Kidney (tissue), 14 donors: ENCODE measurements around the gene THAP4. TPM values are rescaled to one million over a fixed set of nuclear protein-coding genes. Genes with fewer than 3 reads are reported as not detected.
"Not testable (repeated sequence)": the region's sequence is repeated elsewhere in the genome, so short reads cannot be mapped to it uniquely, and the experiment has no call there.

ENCODE experiments used
- DNase-seq, 5 donors: peaks; one replicate each; pipeline ENCODE4 v3.0.0-alpha.2; 2013 to 2020
- FAIRE-seq: peaks from 2 replicates; lab custom pipeline; 2012; peaks lifted over from hg19 to GRCh38; lab: Jason Lieb, UNC
- H3K27ac ChIP-seq, 2 donors: one replicate each; pipeline ENCODE4 v1.7.0; 2013; ENCODE audit warnings: low read depth in 2 of 2, low read length in 2 of 2, inconsistent platforms in 1 of 2
- H3K27me3 ChIP-seq: one replicate; pipeline ENCODE4 v1.7.1; 2013; ENCODE audit warnings: low read length, inconsistent platforms; ENCODE audit not compliant: control insufficient read depth, insufficient read depth
- H3K36me3 ChIP-seq, 3 donors: one replicate each; pipeline versions ENCODE4 v1.7.0 to v1.7.1; 2013; ENCODE audit warnings: low read length in 3 of 3, control low read depth in 1 of 3, inconsistent platforms in 1 of 3; ENCODE audit not compliant: insufficient read depth in 3 of 3, control insufficient read depth in 2 of 3
- H3K4me1 ChIP-seq, 3 donors: one replicate each; pipeline versions ENCODE4 v1.7.0 to v1.7.1; 2013; ENCODE audit warnings: low read length in 3 of 3, inconsistent platforms in 1 of 3, low read depth in 1 of 3; ENCODE audit not compliant: control insufficient read depth in 2 of 3, insufficient read depth in 2 of 3
- H3K4me3 ChIP-seq, 3 donors: one replicate each; pipeline versions ENCODE4 v1.7.0 to v1.8.1; 2013; ENCODE audit warnings: low read length in 3 of 3, control low read depth in 1 of 3, inconsistent platforms in 1 of 3
- H3K9ac ChIP-seq, 3 donors: one replicate each; pipeline versions ENCODE4 v1.7.0 to v1.7.1; 2013; ENCODE audit warnings: low read length in 3 of 3, control low read depth in 1 of 3, inconsistent platforms in 1 of 3
- H3K9me3 ChIP-seq, 3 donors: one replicate each; pipeline versions ENCODE4 v1.7.0 to v1.7.1; 2013; ENCODE audit warnings: low read length in 3 of 3, control low read depth in 1 of 3, inconsistent platforms in 1 of 3; ENCODE audit not compliant: control insufficient read depth in 2 of 3, insufficient read depth in 1 of 3
- intact Hi-C: fragments of 100-400 bp; cut with DNase I; formaldehyde crosslinking; loops from one replicate; pipeline ENCODE4 v1.11.1; 2022
- polyA plus RNA-seq: library from polyadenylated mRNA; stranded (reverse); fragments of 350-450 nt; fragmentation: Illumina TruSeq; extraction: RNeasy Lipid Tissue Mini Kit (QIAGEN cat#74804); gene quantifications from one replicate; pipeline ENCODE4 v1.2.3, GENCODE V29; 2014; ENCODE audit warnings: low read depth, low replicate concordance; ENCODE audit not compliant: insufficient read depth
- total RNA-seq: library from RNA; stranded (reverse); fragmentation: NEBNext Ultra II Directional; extraction: Animal tissue kit (Norgen Biotek cat#: 25700); gene quantifications from one replicate; pipeline ENCODE4 v1.2.1, GENCODE V29; 2021
- TF ChIP-seq, protein P1 (sequence below): IDR thresholded peaks from 3 replicates; pipeline ENCODE4 v1.5.1; 2012; ENCODE audit warnings: mild to moderate bottlenecking, moderate library complexity, borderline replicate concordance; ENCODE audit not compliant: insufficient read depth; ENCODE audit errors: extremely low read depth
- donor health status: control.
- donor health status: control.
- donor health status: control.
- donor health status: control.
- donor health status: control.
- donor health status: DM: yes; HTN: yes; CAD: no.
- donor health status: Normal renal cell carcinoma (clear cell type).

The THAP4 gene
- total and polyA plus RNA-seq, 2 donors from 2014 or later = 68.0 to 184 TPM

DNA sequence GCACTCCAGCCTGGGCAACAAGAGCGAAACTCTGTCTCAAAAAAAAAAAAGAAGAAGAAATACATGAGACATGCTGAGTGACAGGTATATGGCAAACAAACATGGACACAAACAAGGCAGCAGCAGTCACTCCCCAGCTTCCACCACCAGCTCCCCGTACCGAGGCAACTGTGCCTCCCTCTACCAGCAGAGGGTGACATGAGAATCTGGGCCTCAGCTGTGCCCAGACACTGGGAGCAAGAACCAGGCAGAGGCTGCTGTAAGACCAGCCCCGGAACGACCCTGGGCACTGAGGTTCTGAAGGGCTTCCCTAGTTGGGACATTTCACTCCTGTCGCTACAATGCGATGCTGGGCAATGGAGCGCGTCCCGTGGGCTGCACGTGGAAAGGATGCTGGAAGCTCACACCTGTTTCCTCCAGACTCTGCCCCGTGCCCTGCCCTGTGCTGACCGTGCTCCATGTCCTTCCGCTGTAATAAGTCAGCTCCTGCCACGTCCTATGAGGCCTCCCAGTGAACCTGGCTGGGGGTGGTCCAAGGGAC, 41.3 kb downstream of the THAP4 start:
- intact Hi-C loops = no loop called here
- H3K4me3 ChIP-seq = no peak overlapping the region
- H3K27ac ChIP-seq = no peak overlapping the region
- TF ChIP-seq, protein P1, sequence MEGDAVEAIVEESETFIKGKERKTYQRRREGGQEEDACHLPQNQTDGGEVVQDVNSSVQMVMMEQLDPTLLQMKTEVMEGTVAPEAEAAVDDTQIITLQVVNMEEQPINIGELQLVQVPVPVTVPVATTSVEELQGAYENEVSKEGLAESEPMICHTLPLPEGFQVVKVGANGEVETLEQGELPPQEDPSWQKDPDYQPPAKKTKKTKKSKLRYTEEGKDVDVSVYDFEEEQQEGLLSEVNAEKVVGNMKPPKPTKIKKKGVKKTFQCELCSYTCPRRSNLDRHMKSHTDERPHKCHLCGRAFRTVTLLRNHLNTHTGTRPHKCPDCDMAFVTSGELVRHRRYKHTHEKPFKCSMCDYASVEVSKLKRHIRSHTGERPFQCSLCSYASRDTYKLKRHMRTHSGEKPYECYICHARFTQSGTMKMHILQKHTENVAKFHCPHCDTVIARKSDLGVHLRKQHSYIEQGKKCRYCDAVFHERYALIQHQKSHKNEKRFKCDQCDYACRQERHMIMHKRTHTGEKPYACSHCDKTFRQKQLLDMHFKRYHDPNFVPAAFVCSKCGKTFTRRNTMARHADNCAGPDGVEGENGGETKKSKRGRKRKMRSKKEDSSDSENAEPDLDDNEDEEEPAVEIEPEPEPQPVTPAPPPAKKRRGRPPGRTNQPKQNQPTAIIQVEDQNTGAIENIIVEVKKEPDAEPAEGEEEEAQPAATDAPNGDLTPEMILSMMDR = no peak
- H3K9me3 ChIP-seq = no peaks in the 10 kb centered on the region
- H3K36me3 ChIP-seq = peaks cover 0 to 12% (median 11%) of the 10 kb centered on the region in 3 donors
- no peaks in the 10 kb centered on the region for H3K27me3 ChIP-seq
- H3K4me1 ChIP-seq = no peaks in the 10 kb centered on the region
- H3K9ac ChIP-seq = no peak overlapping the region
- DNase-seq = no peak
- no peak for FAIRE-seq

DNA sequence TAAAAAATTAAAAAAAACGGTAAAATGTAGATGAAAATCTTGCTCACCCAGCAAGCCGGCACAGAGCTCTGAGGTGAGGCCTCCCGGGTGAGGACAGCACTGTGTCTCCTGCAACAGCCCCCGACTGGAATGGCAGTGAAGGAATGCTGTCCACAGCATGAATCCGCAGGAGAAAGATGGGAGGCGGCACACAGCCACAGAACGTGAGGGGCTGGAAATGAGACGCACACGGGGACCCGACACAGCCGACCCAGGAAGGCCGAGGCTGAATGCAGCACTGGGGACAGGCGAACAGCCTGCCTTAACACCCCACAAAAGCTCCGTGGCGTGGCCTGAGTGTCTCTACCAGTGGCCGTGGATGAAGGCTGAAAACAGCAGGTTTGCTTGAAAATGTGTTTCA, 43.7 kb downstream of the THAP4 start:
- H3K27ac ChIP-seq = no peak overlapping the region
- H3K4me1 ChIP-seq = no peaks in the 10 kb centered on the region
- intact Hi-C loops = no loop called here
- H3K9me3 ChIP-seq = no peaks in the 10 kb centered on the region
- TF ChIP-seq, protein P1 = no peak
- no peaks in the 10 kb centered on the region for H3K27me3 ChIP-seq
- peaks cover 0 to 10% (median 8%) of the 10 kb centered on the region in 3 donors for H3K36me3 ChIP-seq
- no peak overlapping the region for H3K4me3 ChIP-seq
- no peak overlapping the region for H3K9ac ChIP-seq
- FAIRE-seq (no peak), DNase-seq (no peak)

DNA sequence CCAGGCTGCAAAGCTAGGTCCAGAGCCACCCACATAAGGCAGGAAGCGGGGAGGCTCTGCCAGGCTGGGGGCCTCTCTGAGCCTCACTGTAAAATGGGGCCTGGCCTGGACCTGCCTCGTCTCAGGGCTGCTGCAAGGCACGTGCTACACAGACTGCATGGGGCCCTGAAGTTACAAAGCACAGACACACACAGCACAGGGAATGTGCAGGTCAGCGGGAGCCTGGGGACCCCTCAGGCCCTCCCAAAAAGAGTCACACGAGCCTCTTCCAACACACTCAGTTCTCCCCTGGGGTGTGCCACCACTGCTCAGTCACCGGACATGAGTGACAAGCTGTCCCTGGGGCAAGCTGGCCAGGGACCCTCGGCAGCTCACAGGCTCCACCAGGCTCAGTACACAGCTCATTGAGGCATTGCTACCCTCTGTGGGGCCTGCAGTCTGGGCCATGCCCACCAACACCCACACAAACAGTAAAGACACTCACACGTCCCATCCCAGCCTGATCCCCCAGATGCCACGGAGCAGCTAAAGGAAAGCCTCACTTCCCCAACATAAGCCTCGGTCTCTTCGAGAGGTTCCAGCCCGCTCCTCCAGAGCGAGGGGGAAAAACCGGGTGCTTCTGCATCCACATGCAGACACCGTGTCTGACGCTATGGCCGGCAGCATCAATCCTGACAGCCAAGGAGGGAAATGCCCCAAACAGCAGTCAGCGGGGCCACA, 44.7 kb downstream of the THAP4 start:
- Histone ChIP-seq H3K27ac (no peak overlapping the region), H3K27me3 (no peaks in the 10 kb centered on the region), H3K36me3 (peaks cover under 1 to 8% (median 8%) of the 10 kb centered on the region in 3 donors), H3K4me1 (no peaks in the 10 kb centered on the region), H3K9ac (no peak overlapping the region), H3K4me3 (no peak overlapping the region), H3K9me3 (peaks cover 0 to 1% (median 0%) of the 10 kb centered on the region in 3 donors)
- DNase-seq (no peak), FAIRE-seq (no peak)
- intact Hi-C loops = no loop called here
- TF ChIP-seq, protein P1 = no peak

DNA sequence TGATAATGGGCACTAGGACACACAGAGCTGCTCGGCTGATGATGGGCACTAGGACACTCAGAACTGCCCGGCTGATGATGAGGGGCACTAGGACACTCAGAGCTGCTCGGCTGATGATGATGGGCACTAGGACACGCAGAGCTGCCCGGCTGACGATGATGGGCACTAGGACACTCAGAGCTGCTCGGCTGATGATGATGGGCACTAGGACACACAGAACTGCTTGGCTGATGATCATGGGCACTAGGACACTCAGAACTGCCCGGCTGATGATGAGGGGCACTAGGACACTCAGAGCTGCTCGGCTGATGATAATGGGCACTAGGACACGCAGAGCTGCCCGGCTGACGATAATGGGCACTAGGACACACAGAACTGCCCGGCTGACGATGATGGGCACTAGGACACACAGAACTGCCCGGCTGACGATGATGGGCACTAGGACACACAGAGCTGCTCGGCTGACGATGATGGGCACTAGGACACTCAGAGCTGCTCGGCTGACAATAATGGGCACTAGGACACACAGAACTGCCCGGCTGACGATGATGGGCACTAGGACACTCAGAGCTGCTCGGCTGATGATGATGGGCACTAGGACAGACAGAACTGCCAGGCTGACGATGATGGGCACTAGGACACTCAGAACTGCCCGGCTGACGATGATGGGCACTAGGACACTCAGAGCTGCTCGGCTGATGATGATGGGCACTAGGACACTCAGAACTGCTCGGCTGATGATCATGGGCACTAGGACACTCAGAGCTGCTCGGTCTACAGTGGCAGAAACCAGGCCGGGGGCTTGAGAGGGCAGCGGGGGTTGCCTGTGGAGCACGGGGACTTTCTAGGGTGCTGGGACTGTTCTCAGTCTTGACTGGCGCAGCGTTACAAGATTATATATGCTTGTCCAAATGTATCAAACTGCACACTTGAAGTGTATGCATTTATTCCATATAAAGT, 46.2 kb downstream of the THAP4 start:
- H3K9ac ChIP-seq, intact Hi-C loops, H3K27ac ChIP-seq, FAIRE-seq, DNase-seq, H3K4me1 ChIP-seq, H3K4me3 ChIP-seq, H3K9me3 ChIP-seq, H3K36me3 ChIP-seq, H3K27me3 ChIP-seq: not testable (repeated sequence)

DNA sequence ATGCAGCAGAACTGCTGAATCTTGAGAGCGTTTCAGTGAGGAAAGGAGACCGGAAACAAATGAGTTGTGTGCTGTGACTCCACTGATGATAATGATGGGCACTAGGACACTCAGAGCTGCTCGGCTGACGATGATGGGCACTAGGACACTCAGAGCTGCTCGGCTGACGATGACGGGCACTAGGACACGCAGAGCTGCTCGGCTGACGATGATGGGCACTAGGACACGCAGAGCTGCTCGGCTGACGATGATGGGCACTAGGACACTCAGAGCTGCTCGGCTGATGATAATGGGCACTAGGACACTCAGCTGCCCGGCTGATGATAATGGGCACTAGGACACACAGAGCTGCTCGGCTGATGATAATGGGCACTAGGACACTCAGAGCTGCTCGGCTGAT, 47.1 kb downstream of the THAP4 start:
- intact Hi-C loops, FAIRE-seq, H3K4me3 ChIP-seq, DNase-seq, H3K9ac ChIP-seq, H3K27ac ChIP-seq, H3K27me3 ChIP-seq, H3K4me1 ChIP-seq: not testable (repeated sequence)
- Histone ChIP-seq H3K36me3 (peaks cover 3 to 15% (median 6%) of the 10 kb centered on the region in 3 donors), H3K9me3 (peaks cover 0 to 11% (median 9%) of the 10 kb centered on the region in 3 donors)
